COLO829 (cell line): ENCODE results near the gene DLG2.
"Not testable (repeated sequence)": the region's sequence is repeated elsewhere in the genome, so short reads cannot be mapped to it uniquely, and the experiment has no call there.

ENCODE experiments used
- DNase-seq: peaks from one replicate; pipeline ENCODE4 v3.0.0; 2012; ENCODE audit warnings: low spot score

DLG2 gene

DNA sequence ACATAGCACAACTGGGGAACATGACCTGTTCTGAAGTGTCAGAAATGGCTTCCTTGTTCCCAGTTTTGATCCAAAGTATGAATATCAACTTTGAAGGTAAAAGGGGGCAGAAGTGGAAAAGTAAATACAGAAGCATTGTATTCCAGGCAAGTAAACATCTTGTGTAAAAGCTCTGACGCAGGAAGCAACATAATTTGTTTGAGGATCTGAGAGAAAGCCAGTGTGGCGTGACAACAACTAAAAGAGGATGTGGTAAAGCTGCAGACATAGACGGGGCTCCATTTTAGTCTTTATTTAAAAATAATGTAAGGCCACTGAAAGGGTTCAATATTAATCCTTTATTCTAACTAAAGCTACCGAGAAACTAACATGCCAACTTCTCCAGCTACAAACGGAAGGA is 310.2 kb downstream of the DLG2 start:
- no peak for DNase-seq

DNA sequence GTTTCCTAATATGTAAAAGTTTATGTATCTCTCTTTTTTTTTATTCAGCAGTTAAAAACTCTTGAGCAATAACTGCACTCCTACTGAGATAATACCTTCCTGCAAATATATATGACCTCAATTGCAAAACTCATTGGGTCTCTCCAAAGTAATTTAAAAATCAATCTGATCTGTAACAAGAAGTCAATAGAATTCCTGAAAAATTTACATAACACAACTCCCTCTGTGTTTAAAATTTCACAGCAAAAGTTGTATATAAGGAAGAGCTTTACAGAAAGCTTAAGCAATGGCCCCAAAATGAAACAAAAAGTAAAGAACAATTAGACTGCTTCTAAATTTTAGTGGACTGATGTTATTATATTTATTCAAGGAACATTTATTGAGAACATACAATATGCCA is 313.4 kb downstream of the DLG2 start:
- no peak for DNase-seq

GRCh38 chr11:85310479-85310878 is 316.7 kb downstream of the DLG2 start:
- no peak for DNase-seq

GRCh38 chr11:85307366-85307765 is 319.8 kb downstream of the DLG2 start:
- no peak for DNase-seq

GRCh38 chr11:85301895-85302678 is 325.1 kb downstream of the DLG2 start:
- DNase-seq: no peak

- no peak for DNase-seq
Measured at GRCh38 chr11:85299258-85299942, 327.7 kb downstream of the DLG2 start.

DNA sequence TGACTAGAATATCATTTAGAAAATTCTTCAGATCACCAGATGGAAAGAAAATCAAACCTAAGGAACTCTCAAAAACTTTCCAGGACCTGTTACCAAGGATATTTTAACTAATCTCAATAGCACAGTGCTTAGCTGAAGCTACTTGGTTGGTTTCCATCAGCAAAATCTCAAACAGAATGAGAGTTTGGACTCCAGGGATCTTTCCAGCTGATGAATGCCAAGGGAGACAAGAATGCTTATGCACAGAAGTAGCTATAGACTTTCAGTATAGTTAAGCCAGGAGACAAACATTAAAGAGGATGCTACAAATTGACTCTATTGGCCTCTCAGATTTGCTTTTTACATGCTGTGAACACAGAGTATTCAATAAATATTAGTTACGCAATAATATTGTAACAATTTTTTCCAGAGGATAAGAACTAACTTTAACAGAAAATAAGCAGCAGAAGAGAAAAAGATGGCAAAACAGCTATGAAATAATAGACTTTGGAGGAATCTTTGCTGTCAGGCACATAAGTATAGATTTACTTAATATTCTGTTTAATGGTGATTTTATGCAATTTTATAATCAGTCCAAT is 331.4 kb downstream of the DLG2 start:
- DNase-seq: no peak

DNA sequence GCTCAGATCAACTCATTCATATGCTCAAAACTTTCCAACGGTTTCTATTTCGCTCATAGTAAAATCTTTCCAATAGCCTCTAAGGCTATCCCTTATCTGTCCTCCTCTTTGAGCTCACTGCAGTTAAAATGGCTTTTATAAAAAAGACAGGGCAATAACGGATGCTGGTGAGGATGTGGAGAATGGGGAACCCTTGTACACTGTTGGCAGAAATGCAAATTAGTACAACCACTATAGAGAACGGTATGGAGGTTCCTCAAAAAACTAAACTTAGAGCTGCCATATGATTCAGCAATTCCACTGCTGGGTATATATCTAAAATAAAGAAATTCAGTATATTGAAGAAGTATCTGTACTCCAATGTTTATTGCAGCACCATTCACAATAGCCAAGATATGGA is 345.6 kb downstream of the DLG2 start:
- DNase-seq: no peak

DNA sequence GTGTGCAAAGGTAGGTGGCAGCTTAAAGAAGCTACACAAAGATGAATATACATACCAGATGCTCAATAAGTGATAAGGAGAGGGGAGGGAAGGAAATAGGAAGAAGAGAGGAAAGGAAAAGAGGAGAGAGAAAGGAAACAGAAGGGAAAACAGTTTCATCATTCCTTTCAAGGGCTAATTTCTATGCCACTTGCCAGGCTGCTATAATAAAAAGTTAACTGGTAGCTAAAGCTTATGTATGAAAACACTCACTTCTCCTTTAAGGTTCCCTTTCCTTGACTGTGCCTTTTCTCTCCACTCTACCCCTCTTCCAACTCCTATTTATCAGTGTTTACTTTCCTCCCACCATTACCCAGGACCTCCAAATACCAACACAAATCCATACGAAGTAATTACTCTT is 347.9 kb downstream of the DLG2 start:
- DNase-seq: no peak

- no peak for DNase-seq
Measured at GRCh38 chr11:85277693-85278092, 349.5 kb downstream of the DLG2 start.

DNA sequence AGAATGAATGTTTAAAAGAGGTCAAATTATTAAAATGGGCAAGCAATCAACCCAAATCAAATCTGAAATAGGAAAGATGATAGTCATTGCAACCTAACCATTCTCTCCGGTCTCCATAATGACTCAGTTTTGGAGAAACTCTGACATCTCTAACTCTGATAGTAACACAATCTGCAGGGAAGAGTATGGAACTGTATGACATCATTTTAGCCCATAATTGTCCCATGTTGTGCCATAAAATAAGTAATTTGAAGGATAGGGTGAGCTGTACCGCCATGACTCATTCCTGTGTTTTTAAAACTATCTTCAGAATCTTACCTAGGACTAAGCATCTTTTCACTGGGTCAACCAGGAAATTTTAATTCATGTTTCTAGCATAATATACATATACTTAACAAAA is 350.8 kb downstream of the DLG2 start:
- no peak for DNase-seq

DNA sequence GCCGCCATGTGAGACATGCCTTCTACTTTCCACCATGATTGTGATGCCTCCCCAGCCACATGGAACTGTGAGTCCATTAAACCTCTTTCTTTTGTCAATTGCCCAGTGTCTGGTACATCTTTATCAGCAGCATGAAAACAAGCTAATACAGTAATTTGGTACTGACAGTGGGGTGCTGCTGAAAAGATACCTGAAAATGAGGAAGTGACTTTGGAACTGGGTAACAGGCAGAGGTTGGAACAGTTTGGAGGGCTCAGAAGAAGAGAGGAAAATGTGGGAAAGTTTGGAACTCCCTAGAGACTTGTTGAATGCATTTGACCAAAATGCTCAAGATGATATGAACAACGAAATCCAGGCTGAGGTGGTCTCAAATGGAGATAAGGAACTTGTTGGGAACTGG is 356.8 kb downstream of the DLG2 start:
- DNase-seq: not testable (repeated sequence)

- no peak for DNase-seq
Measured at GRCh38 chr11:85269109-85269508, 358.0 kb downstream of the DLG2 start.

DNA sequence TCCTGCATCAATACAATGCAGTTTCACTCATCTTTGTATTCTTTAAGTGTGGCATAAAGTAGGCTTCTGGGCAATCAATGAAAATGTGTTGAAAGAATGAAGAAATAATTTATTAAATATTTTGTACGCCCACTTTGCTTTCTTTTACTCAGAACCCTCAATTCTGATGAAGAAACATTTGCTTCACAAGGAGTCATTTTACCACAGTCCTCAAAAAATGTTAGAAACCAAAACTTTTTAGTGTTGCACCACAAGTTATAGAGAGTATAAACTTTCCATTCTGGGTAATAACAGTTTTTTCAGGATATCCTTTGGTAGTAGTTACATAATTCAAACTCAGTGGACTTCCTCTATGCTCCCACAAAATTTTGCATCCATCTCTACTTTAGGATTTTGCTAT is 360.5 kb downstream of the DLG2 start:
- no peak for DNase-seq

DNA sequence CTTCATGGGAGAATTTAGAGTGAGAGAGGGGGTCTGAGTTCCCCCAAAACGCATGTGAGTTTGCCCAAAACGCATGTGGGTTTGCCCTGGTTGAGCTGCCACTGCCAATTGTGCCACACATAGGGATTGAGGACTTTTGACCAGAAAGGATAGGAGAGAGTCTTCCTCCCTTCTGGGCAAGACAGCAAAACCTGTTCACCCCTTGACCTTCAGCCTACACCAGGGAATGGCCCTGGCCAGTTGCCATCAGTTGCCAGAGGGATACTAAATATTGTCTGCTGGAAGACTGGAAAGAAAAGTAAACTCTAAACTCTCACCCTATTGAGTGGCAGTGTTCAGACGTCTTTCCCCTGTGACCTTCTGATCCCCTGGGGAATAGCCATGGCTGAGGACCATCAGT is 363.8 kb downstream of the DLG2 start:
- no peak for DNase-seq

GRCh38 chr11:85257837-85258236 is 369.3 kb downstream of the DLG2 start:
- DNase-seq: no peak

DNA sequence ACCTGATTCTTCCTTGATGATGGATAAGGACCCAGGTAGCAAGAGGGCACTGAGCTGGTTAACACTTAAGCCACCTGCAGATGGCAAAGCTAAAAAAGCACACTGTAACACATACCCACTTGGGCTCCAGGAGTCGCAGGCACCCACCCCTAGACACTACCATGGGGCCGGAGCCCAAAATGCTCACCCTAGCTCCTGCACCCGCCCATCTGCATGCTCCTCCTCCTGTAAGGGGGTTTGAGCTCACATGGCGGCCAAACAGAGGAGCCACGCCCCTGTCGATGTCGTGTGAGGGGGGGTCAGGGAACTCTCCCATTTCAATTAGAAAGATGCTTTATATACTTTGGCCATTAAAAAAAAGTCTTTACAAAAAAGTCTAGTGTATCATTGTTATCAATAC is 370.7 kb downstream of the DLG2 start:
- DNase-seq: no peak

GRCh38 chr11:85249482-85249881 is 377.7 kb downstream of the DLG2 start:
- no peak for DNase-seq

GRCh38 chr11:85247797-85248196 is 379.3 kb downstream of the DLG2 start:
- no peak for DNase-seq

DNA sequence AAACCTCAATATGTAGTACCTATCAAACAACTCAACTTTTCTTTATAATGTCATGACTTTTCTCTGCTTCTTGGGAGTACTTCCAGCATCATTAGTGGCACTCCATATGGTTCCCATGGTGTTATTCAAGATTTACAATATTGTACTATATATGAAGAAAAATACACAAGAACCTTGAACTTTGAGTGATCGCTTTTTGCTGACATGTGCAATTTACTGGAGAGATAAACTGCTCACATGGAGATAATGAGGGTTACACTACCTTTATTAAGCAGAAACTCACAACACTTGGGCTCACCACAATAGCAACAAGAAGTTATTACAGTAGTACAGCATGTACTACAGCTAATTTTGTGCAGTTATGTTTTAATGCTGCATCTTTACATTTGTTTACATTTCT is 388.2 kb downstream of the DLG2 start:
- no peak for DNase-seq

DNA sequence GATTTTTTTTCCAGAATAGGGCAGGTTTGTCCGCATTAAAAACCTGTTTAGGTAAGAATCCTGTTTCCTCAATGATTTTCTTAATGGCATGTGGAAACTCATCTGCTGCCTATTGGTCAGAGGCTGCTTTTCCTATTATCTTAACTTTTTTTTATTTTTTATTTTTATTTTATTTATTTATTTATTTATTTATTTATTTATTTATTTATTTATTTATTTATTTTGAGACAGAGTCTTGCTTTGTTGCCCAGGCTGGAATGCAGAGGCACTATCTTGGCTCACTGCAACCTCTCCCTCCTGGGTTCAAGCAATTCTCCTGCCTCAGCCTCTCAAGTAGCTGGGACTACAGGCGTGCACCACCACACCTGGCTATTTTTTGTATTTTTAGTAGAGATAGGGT is 389.1 kb downstream of the DLG2 start:
- DNase-seq: not testable (repeated sequence)

DNA sequence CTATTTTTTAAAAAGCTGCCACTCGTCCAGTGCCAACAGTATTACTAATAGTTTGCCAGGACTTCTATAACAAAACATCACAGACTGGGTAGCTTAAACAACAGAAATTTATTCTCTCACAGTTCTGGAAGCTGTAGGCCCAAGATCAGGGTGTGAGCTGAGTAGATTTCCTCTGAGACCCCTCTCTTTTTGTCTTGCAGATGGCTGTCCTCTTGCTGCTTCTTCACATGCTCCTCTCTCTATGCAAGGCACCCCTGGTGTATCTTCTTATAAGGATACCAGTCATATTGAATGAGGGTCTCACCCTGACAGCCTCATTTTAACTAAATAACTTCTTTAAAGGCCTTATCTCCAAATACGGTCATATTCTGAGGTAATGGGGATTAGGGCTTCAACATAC is 390.9 kb downstream of the DLG2 start:
- no peak for DNase-seq

DNA sequence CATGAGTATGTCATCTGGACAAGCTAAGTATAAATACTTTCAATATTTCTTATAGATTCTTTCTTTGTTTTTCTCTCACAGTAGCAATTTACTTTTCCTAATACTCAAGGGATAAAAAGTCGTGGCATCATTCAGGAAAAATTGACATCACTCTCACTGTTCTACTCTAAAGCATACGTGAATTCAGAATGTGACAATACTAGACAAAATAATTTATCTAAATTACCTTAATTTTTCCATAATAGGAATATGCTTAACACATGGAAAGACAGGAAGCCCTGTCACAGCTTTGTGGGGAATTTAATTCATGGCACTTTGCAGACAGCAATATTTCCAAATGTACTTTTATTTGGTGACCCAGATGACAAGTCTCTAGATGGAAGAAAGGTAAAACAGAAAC is 394.6 kb downstream of the DLG2 start:
- DNase-seq: no peak

DNA sequence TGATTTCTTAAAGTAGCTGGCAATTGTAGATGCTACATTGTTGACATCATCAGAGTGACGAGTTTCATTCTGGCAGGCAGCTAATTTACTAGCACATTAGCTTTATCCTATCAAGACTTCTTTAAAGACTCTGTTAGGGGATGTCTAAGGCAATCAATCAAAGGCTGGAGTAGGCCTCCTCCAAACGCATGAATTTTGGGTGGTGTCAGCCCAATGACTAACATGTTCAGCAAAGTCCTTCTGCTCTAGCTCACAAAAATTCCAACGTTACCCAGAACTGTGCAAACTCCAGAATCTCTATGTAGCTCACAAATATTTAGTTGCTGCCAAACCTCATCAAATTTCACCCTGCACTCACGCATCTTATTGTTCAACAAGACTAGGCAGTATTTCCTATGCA is 395.6 kb downstream of the DLG2 start:
- DNase-seq: no peak
